AG10803 (cell line): ENCODE results near the gene PHEX.
"Not testable (repeated sequence)": the region's sequence is repeated elsewhere in the genome, so short reads cannot be mapped to it uniquely, and the experiment has no call there.

Experiments
- DNase-seq: peaks from one replicate; pipeline ENCODE4 v3.0.0; 2010; ENCODE audit warnings: low read depth
- H3K4me3 ChIP-seq: 2 replicates; pipeline ENCODE4 v1.5.1; 2011; ENCODE audit warnings: mild to moderate bottlenecking, low read length, control low read depth
- CTCF ChIP-seq: conservative IDR thresholded peaks from 2 replicates; pipeline ENCODE4 v1.5.1; 2011; ENCODE audit warnings: mild to moderate bottlenecking, low read length, control low read depth, inconsistent platforms

The PHEX gene

GRCh38 chrX:22248401-22248800 lies 216.3 kb downstream of the PHEX start:
- H3K4me3 ChIP-seq, result no peak overlapping the region
- no peak for DNase-seq

GRCh38 chrX:22249371-22249770 lies 217.2 kb downstream of the PHEX start:
- no peak overlapping the region for H3K4me3 ChIP-seq
- DNase-seq, result no peak
- TF ChIP-seq CTCF, result no peak

More at GRCh38 chrX:22248401-22248800, 216.3 kb downstream of the PHEX start:
- TF ChIP-seq CTCF, result no peak

- no peak for TF ChIP-seq CTCF
- H3K4me3 ChIP-seq, result no peak overlapping the region
- no peak for DNase-seq
Observed at GRCh38 chrX:22268706-22269105, 236.6 kb downstream of the PHEX start.

GRCh38 chrX:22272613-22273012 lies 240.5 kb downstream of the PHEX start, which contains the start of gene CBLL2:
CBLL2 (plus strand) TSS chrX:22272913; CDS start chrX:22272992, 79 bp downstream.
- DNase-seq, result no peak
- no peak within 1 kb of the TSS for H3K4me3 ChIP-seq
- no peak for TF ChIP-seq CTCF

GRCh38 chrX:22273714-22274317 lies 241.7 kb downstream of the PHEX start:
- TF ChIP-seq CTCF, result no peak
- H3K4me3 ChIP-seq, result no peak overlapping the region
- DNase-seq, result no peak

- TF ChIP-seq CTCF, result no peak
- no peak for DNase-seq
- H3K4me3 ChIP-seq, result no peak overlapping the region
Observed at GRCh38 chrX:22276781-22277180, 244.7 kb downstream of the PHEX start.

GRCh38 chrX:22278375-22278774 lies 246.2 kb downstream of the PHEX start:
- H3K4me3 ChIP-seq, result no peak overlapping the region
- TF ChIP-seq CTCF, result 0 out of 2 replicates have a peak, but pooled peaks have one; percentile 2
- DNase-seq, result no peak

GRCh38 chrX:22289209-22289608 lies 257.1 kb downstream of the PHEX start:
- DNase-seq, H3K4me3 ChIP-seq: not testable (repeated sequence)
